IPS-18c (cell line): ENCODE measurements around the gene APP.

Source experiments
- H3K4me3 ChIP-seq: 2 replicates; pipeline ENCODE4 v1.7.0; 2013; ENCODE audit warnings: low read depth, mild to moderate bottlenecking, low read length, moderate library complexity; ENCODE audit not compliant: insufficient read depth
- H3K9me3 ChIP-seq: one replicate; pipeline ENCODE4 v1.6.1; 2013; ENCODE audit warnings: mild to moderate bottlenecking, low read length, moderate library complexity; ENCODE audit not compliant: control insufficient read depth, insufficient read depth

The APP gene

GRCh38 chr21:26169061-26169610 is 1.4 kb downstream of the APP start:
- Histone ChIP-seq H3K4me3 (peak overlapping the region; percentile 94), H3K9me3 (peaks cover 2% of the 10 kb centered on the region)

GRCh38 chr21:26168371-26168770 is 2.2 kb downstream of the APP start:
- Histone ChIP-seq H3K9me3 (peaks cover 2% of the 10 kb centered on the region), H3K4me3 (peak overlapping the region; percentile 94)

DNA sequence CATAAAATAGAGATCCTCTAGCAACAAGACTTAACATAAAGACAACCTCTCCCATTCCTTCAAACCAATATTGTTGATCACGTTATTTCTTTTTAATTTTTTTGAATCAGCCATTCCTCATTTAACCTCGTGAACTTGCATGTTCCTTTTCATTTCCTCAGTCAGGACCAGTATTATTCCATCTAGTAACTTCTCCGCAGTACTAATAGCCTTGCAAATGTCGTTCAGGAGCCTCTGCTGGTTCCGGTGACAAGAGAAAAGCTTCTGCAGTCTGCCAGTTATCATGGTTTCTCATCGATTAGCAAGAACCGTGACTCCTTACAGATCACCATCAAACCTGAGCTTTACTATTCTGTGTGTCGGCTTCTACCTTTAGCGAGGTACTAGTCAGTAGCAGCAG is 3.0 kb downstream of the APP start:
- Histone ChIP-seq H3K4me3 (no peak overlapping the region), H3K9me3 (peaks cover 2% of the 10 kb centered on the region)

- H3K9me3 ChIP-seq: peaks cover 2% of the 10 kb centered on the region
- H3K4me3 ChIP-seq: no peak overlapping the region
These were observed 5.2 kb downstream of the APP start for GRCh38 chr21:26165331-26165730.

DNA sequence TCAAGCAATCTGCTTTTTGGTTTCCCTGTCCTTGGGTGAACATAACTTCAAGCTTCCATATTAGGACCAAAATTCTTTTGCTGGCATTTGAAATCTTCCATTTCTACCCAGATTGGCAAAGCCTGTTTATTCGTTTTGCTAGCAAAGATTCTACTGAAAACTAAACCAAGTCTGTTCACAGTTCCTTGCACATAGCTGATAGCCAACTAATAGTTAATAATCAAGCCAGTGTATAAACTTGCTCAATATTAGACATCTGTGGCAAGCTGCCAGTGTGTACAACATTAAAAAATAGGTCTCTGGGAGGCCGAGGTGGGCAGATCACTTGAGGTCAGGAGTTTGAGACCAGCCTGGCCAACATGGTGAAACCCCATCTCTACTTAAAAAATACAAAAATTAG is 6.3 kb downstream of the APP start:
- Histone ChIP-seq H3K9me3 (no peaks in the 10 kb centered on the region), H3K4me3 (no peak overlapping the region)

GRCh38 chr21:26162081-26162480 is 8.5 kb downstream of the APP start:
- Histone ChIP-seq H3K4me3 (no peak overlapping the region), H3K9me3 (no peaks in the 10 kb centered on the region)

DNA sequence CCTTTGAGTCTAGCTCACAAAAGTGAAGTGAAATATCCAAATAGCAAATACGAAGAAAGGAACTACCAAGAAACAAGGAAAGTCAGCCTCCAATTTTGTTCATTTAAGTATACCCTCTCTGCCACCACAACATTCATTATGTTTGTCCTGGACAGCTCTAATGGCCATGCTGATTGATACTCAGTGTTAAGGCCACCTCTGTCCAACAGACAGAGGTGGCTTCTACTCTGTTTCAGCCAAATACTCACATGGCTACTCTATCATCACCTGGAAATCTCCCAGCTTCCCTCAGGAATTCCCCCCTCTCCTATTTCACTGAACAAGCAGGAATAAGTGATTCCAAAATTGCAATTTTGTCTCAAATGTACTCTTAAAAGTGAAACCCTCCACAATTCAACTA is 10.7 kb downstream of the APP start:
- H3K4me3 ChIP-seq: no peak overlapping the region

GRCh38 chr21:26157801-26158200 is 12.8 kb downstream of the APP start:
- Histone ChIP-seq H3K4me3 (no peak overlapping the region), H3K9me3 (no peaks in the 10 kb centered on the region)

More for the DNA sequence above, 10.7 kb downstream of the APP start:
- H3K9me3 ChIP-seq: no peaks in the 10 kb centered on the region

DNA sequence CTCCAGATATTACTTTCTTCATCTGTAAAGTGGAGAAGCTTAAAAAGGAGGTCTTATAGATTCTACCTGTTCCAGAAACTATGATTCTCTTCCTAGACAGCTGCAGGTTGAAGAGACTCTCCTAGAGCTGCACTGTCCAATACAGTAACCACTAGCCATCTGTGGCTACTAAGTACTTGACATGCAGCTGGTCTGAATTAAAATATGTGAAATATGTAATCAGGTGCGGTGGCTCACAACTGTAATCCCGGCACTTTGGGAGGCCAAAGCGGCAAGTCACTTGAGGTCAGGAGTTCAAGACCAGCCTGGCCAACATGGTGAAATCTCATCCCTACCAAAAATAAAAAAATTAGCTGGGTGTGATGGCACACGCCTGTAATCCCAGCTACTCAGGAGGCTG is 15.8 kb downstream of the APP start:
- Histone ChIP-seq H3K4me3 (no peak overlapping the region), H3K9me3 (no peaks in the 10 kb centered on the region)

DNA sequence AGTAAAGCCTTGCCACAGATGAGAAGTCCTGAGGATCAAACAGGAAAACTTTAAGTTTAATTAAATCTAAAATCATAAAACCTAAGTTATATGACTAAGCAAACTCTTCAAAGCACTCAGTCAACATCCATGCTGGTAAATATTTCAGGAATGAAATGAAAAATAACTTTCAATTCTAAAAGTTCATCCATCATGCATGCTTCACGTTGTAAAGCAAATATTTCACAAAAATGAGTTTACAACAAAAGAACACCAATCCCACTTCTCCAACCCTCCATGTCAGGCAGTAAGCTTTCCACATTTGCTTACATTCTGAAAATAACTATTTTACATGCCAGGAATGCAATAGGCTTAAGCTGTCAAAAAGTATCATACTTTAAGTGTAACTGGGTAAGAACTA is 16.8 kb downstream of the APP start:
- H3K9me3 ChIP-seq: no peaks in the 10 kb centered on the region

DNA sequence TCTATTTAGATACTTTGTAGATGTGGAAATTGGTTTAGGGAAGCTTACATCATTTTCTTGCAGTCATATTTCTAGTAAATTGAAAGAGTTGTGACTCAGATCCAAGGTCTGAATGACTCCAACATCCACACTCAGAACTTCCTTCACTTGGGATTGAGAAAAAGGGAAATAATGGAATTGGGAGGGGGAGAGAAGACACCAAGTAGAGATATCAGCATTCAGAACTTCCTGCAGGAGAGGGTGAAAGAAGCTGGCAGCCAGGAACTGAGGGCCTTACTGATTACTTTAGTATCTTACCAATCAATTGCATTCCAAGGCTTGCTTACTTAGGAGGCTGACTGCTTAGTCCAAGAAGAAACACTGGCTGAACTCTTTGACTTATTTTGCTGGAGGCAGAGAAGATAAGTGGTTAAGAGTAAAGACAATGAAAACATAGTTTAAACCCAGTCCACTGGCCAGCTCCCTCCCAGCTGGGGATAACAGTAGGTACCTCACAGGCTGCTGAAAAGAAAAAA is 21.7 kb downstream of the APP start:
- Histone ChIP-seq H3K9me3 (no peaks in the 10 kb centered on the region), H3K4me3 (no peak overlapping the region)

More for the DNA sequence above, 16.8 kb downstream of the APP start:
- no peak overlapping the region for H3K4me3 ChIP-seq

GRCh38 chr21:26148071-26148839 is 22.3 kb downstream of the APP start:
- no peak overlapping the region for H3K4me3 ChIP-seq
- no peaks in the 10 kb centered on the region for H3K9me3 ChIP-seq

DNA sequence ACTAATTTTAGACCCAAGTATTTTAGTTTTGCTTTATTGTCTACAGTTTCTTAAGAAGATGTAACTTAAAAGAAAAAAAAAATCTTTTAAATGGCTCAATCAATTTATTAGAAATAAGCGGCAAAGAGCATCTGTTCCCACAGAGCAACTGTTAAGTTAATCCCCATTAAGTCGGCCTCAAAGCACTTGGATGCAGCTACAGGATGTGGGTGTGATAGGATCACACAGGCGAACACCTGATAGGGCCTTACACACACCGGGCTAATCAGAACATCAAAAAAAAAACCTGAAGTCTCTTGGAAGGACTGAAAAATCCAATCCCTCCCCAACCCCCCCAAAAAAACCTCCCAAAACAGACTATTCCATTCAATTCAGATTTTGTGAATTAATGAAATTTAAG is 23.0 kb downstream of the APP start:
- no peaks in the 10 kb centered on the region for H3K9me3 ChIP-seq

GRCh38 chr21:26146681-26147080 is 23.9 kb downstream of the APP start:
- Histone ChIP-seq H3K9me3 (no peaks in the 10 kb centered on the region), H3K4me3 (no peak overlapping the region)

More for the DNA sequence above, 23.0 kb downstream of the APP start:
- no peak overlapping the region for H3K4me3 ChIP-seq

- no peak overlapping the region for H3K4me3 ChIP-seq
- H3K9me3 ChIP-seq: no peaks in the 10 kb centered on the region
These were observed 26.5 kb downstream of the APP start for GRCh38 chr21:26144031-26144430.

DNA sequence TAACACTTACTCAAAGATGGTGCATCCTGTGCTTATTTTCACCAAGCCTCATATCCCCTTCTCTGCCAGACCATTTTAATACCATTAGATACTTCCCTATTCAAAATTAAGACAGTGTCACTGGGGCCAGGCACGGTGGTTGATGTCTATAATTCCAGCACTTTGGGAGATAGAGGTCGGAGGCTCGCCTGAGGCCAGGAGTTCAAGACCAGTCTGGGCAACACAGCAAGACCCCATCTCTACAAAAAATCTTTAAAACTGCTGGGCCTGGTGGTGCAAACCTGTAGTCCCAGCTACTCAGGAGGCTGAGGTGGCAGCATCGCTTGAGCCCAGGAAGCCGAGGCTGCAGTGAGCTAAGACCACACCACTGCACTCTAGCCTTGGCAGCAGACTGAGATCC is 28.2 kb downstream of the APP start:
- Histone ChIP-seq H3K4me3 (no peak overlapping the region), H3K9me3 (no peaks in the 10 kb centered on the region)

- H3K4me3 ChIP-seq: no peak overlapping the region
These were observed 29.6 kb downstream of the APP start for GRCh38 chr21:26140926-26141325.

DNA sequence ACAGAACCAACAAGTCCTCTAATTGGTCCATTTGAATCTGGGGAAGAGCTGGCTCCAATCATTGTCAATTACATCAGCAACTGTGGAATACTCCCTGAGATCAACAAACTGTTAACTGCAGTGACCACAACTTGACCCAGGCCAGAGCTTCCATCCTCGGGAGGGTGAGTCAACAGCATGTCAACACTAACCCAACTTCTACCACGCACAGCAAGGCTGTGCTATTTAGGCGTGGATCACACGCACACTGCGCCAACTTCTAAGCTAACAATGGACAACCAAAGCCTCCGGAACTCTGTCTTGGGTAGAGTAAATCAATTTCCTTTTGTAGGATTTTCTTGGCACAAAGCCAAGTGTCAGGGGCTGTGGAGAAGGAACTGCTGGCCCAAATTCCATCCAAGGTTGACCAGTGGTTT is 30.4 kb downstream of the APP start:
- no peaks in the 10 kb centered on the region for H3K9me3 ChIP-seq
- H3K4me3 ChIP-seq: no peak overlapping the region

More at GRCh38 chr21:26140926-26141325, 29.6 kb downstream of the APP start:
- H3K9me3 ChIP-seq: no peaks in the 10 kb centered on the region
